Stimulated activated naive CD8-positive, alpha-beta T cell treated with anti-CD3 and anti-CD28 coated beads, Interleukin-15, amount 100 ng/mL, for 72 hours (primary cell): ENCODE data around the gene STOML1.
"Not testable (repeated sequence)": the region's sequence is repeated elsewhere in the genome, so short reads cannot be mapped to it uniquely, and the experiment has no call there.

Experiments
- ATAC-seq: fragments of 150-1000 bp; cut with Tn5 transposase; 2 replicates; pipeline ENCODE4 v1.10.0; 2021; ENCODE audit warnings: mild to moderate bottlenecking, moderate library complexity
- DNase-seq, 2 donors: peaks; one replicate each; pipeline ENCODE4 v3.0.0; 2021 to 2022
- H3K27ac Mint-ChIP-seq, 2 donors: one replicate each; pipeline ENCODE4 v1.8.0; 2022; ENCODE audit warnings: mild to moderate bottlenecking in 2 of 2, mixed read lengths in 2 of 2, moderate library complexity in 2 of 2
- H3K27me3 Mint-ChIP-seq: one replicate; pipeline ENCODE4 v1.8.0; 2022; ENCODE audit warnings: mixed read lengths
- H3K4me1 Mint-ChIP-seq: one replicate; pipeline ENCODE4 v1.8.0; 2022; ENCODE audit warnings: mild to moderate bottlenecking, mixed read lengths
- H3K4me3 Mint-ChIP-seq, 2 donors: one replicate each; pipeline ENCODE4 v1.8.0; 2022; ENCODE audit warnings: mild to moderate bottlenecking in 2 of 2, mixed read lengths in 2 of 2, moderate library complexity in 1 of 2
- H3K9me3 Mint-ChIP-seq, 2 donors: one replicate each; pipeline ENCODE4 v1.8.0; 2022; ENCODE audit warnings: mixed read lengths in 2 of 2

STOML1 gene

DNA sequence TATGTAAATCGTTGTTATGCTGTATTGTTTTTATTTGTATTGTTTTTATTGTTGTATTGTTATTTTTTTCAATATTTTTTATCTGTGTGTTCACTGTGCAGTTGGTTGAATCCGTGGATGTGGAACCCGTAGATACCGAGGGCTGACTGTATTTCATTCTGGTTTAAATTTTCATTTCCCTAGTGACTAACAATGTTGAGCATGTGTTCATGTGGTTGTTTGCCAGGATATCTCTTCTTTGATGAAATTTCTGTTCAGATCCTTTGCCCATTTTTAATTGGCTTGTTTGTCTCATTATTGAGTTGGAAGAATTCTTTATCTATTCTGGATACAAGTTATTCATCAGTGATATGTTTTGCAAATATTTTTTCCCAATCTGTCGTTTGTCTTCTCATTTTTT is 29.7 kb downstream of the STOML1 start:
- no peak overlapping the region for H3K27ac Mint-ChIP-seq
- no peaks in the 10 kb centered on the region for H3K27me3 Mint-ChIP-seq
- DNase-seq (no peak), ATAC-seq (no peak)
- H3K4me3 Mint-ChIP-seq: no peak overlapping the region
- no peaks in the 10 kb centered on the region for H3K9me3 Mint-ChIP-seq
- peaks cover 39% of the 10 kb centered on the region for H3K4me1 Mint-ChIP-seq

GRCh38 chr15:73960472-73961070 is 31.5 kb downstream of the STOML1 start:
- not testable (repeated sequence) for H3K27ac Mint-ChIP-seq, DNase-seq, H3K9me3 Mint-ChIP-seq, ATAC-seq, H3K4me3 Mint-ChIP-seq, H3K27me3 Mint-ChIP-seq
- H3K4me1 Mint-ChIP-seq: peaks cover 31% of the 10 kb centered on the region

- H3K9me3 Mint-ChIP-seq: no peaks in the 10 kb centered on the region
- DNase-seq: no peak
- no peak for ATAC-seq
- peak overlapping the region; percentile 5 to 41 for H3K4me3 Mint-ChIP-seq
- H3K4me1 Mint-ChIP-seq: peaks cover 24% of the 10 kb centered on the region
- peak overlapping the region; percentile 9 to 63 for H3K27ac Mint-ChIP-seq
- no peaks in the 10 kb centered on the region for H3K27me3 Mint-ChIP-seq
These were observed 32.3 kb downstream of the STOML1 start for GRCh38 chr15:73959801-73960200.

- ATAC-seq (peak; percentile 89), DNase-seq (peak in 1 of 2 donors; percentile 21)
- H3K4me1 Mint-ChIP-seq: peaks cover 19% of the 10 kb centered on the region
- peak overlapping the region in 1 of 2 donors; percentile 41 for H3K4me3 Mint-ChIP-seq
- H3K27me3 Mint-ChIP-seq: no peaks in the 10 kb centered on the region
- H3K27ac Mint-ChIP-seq: peak overlapping the region in 1 of 2 donors; percentile 9
- H3K9me3 Mint-ChIP-seq: no peaks in the 10 kb centered on the region
These were observed 33.0 kb downstream of the STOML1 start for GRCh38 chr15:73959012-73959581.

DNA sequence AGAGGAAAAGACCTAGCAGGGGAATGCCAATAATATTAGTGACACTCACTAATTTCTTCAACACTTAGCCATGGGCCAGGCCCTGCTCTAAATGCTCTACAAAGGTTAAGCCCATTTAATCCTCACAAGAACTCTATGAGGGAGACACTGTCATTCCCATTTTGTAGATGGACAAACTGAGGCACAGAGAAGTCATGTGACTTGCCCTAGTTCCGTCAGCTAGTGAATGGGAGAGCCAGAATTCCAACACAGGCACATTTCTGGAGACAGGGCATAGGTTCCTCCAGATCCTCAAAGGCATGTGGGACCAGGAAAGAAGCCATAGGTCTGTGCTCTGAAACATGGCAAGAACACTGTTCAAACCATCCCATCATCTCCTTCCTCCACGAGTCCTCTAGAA is 34.3 kb downstream of the STOML1 start:
- no peaks in the 10 kb centered on the region for H3K27me3 Mint-ChIP-seq
- DNase-seq (no peak), ATAC-seq (no peak)
- no peak overlapping the region for H3K27ac Mint-ChIP-seq
- H3K4me1 Mint-ChIP-seq: peaks cover 19% of the 10 kb centered on the region
- H3K9me3 Mint-ChIP-seq: no peaks in the 10 kb centered on the region
- no peak overlapping the region for H3K4me3 Mint-ChIP-seq

GRCh38 chr15:73957276-73957675 is 34.8 kb downstream of the STOML1 start:
- Mint-ChIP-seq H3K4me1 (peaks cover 23% of the 10 kb centered on the region), H3K27ac (no peak overlapping the region), H3K9me3 (no peaks in the 10 kb centered on the region), H3K27me3 (no peaks in the 10 kb centered on the region), H3K4me3 (no peak overlapping the region)
- ATAC-seq (no peak), DNase-seq (no peak)

GRCh38 chr15:73956743-73957135 is 35.4 kb downstream of the STOML1 start:
- H3K27ac Mint-ChIP-seq: no peak overlapping the region
- DNase-seq: no peak
- H3K4me1 Mint-ChIP-seq: peaks cover 26% of the 10 kb centered on the region
- no peaks in the 10 kb centered on the region for H3K9me3 Mint-ChIP-seq
- H3K4me3 Mint-ChIP-seq: no peak overlapping the region
- H3K27me3 Mint-ChIP-seq: no peaks in the 10 kb centered on the region
- no peak for ATAC-seq

DNA sequence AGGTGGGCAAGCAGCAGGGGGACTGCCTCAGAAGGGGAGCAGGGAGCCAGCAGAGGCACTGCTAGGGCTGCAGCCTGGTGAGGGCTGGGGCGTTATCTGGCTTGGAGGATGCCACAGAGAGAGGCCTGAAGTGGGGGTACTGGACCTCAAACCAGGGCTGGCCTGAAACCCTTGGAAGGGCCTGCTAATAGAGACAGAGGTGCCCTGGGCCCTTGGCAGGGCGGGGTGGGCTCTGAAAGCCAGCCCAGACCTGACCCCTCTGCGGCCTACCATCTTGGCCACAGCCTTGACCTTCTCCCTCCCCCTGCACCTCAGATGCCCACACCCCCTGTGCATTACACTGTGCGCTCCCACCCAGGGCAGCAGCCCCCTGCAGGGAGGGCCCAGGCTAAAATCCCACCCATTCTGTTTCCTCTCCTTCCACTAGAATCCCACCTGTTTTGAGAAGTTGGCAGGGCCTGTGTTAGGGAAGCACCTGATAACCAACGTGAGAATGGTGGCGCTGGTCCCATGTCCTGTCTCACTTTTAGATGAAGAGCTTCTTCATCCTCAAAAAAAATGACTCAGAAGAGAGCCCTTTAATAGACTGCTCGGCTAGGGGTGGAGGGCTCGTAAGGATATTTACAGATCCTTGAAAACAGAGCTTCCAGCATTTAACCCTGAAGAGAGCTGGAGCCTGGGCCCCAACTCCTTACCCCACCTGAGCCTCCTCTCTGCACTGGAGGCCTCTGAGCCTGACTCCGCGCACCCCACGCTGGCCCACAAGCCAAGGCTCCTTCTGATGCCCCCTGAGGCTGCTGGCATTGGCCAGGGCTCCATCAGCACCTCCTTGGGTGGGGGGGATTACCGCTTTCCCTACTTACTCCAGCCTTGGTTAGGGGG is 36.0 kb downstream of the STOML1 start:
- H3K27me3 Mint-ChIP-seq: no peaks in the 10 kb centered on the region
- DNase-seq: no peak
- peak overlapping the region in 1 of 2 donors; percentile 22 for H3K27ac Mint-ChIP-seq
- ATAC-seq: no peak
- no peaks in the 10 kb centered on the region for H3K9me3 Mint-ChIP-seq
- H3K4me3 Mint-ChIP-seq: no peak overlapping the region
- peaks cover 30% of the 10 kb centered on the region for H3K4me1 Mint-ChIP-seq

- DNase-seq: no peak
- no peak for ATAC-seq
These were observed 36.8 kb downstream of the STOML1 start for GRCh38 chr15:73955326-73955725.

GRCh38 chr15:73954188-73955145 is 37.6 kb downstream of the STOML1 start:
- Mint-ChIP-seq H3K4me3 (no peak overlapping the region), H3K9me3 (no peaks in the 10 kb centered on the region), H3K27ac (peak overlapping the region in 1 of 2 donors; percentile 2), H3K4me1 (peaks cover 30% of the 10 kb centered on the region), H3K27me3 (no peaks in the 10 kb centered on the region)
- ATAC-seq: no peak
- DNase-seq: no peak

More at GRCh38 chr15:73955326-73955725, 36.8 kb downstream of the STOML1 start:
- no peak overlapping the region for H3K4me3 Mint-ChIP-seq
- H3K9me3 Mint-ChIP-seq: no peaks in the 10 kb centered on the region
- peaks cover 35% of the 10 kb centered on the region for H3K4me1 Mint-ChIP-seq
- no peaks in the 10 kb centered on the region for H3K27me3 Mint-ChIP-seq
- peak overlapping the region in 1 of 2 donors; percentile 50 for H3K27ac Mint-ChIP-seq

DNA sequence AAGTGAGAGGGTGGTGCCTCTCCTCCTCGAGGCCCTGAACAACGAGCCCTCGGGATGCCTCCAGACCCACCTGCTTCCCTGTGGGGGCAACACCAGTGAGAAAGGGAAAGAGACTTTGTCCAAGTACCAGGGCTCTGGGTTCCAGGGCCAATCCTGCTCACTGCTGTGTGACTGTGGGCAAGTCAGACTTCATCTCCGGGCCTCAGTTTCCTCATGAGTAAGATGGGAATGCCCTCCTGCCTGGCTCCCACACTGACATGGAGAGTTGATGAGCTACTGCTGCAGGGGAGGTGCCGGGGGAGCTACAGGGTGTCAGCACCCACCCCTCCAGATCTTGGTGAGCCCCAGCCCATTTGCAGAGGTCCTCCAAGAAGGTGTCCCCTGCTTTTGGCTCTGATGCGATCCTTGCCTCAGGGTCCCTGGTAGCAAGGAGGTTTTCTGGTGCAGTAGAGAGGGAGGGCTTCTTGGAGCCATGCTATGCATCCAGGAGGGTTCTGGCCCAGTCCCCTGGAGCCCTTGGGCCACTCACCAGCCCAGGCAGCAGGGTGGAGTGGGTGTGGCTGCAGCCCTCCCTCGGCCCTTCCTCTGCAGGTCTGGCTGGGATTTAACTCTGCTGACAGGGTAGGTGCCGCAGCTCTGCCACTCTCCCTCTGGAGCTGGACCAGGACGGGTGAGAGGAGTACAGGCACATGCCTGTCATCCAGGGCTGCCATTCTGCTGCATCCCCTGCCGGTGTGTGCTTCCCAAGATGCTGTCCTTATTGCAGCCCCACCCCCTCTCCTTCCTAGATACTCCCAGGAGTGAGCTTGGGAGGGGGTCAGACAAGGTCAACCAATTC is 39.0 kb downstream of the STOML1 start:
- Mint-ChIP-seq H3K4me3 (no peak overlapping the region), H3K9me3 (no peaks in the 10 kb centered on the region), H3K4me1 (peaks cover 21% of the 10 kb centered on the region), H3K27ac (peak overlapping the region in 1 of 2 donors; percentile 13), H3K27me3 (no peaks in the 10 kb centered on the region)
- no peak for DNase-seq
- no peak for ATAC-seq

- Mint-ChIP-seq H3K4me3 (no peak overlapping the region), H3K27me3 (no peaks in the 10 kb centered on the region), H3K27ac (peak overlapping the region; percentile 13 to 77), H3K4me1 (peaks cover 21% of the 10 kb centered on the region), H3K9me3 (no peaks in the 10 kb centered on the region)
- DNase-seq (no peak), ATAC-seq (no peak)
These were observed 39.8 kb downstream of the STOML1 start for GRCh38 chr15:73952171-73952912.

DNA sequence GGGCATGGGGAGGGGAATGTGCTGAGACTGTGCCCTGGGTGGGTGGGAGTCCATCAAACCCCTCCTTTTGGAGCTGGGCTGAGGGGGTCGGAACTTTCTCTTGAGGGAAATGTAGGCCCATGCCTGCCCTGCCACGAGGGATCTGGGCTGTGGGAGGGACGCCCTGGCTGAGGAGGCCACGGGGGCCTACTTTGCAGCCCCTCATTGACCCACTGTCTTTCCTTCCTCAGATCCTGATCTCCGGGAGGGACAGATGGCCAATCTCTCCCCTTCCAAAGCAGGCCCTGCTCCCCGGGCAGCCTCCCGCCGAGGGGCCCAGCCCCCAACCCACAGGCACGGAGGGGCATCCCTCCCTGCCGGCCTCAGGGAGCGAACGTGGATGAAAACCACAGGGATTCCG is 40.5 kb downstream of the STOML1 start:
- no peaks in the 10 kb centered on the region for H3K9me3 Mint-ChIP-seq
- no peak overlapping the region for H3K4me3 Mint-ChIP-seq
- no peak for ATAC-seq
- H3K27me3 Mint-ChIP-seq: no peaks in the 10 kb centered on the region
- peaks cover 18% of the 10 kb centered on the region for H3K4me1 Mint-ChIP-seq
- peak overlapping the region in 1 of 2 donors; percentile 92 for H3K27ac Mint-ChIP-seq
- DNase-seq: no peak
